Measurements from ENCODE around the gene KRTAP10-10.
"Not testable (repeated sequence)": the region's sequence is repeated elsewhere in the genome, so short reads cannot be mapped to it uniquely, and the experiment has no call there.

KRTAP10-10 gene, protein sequence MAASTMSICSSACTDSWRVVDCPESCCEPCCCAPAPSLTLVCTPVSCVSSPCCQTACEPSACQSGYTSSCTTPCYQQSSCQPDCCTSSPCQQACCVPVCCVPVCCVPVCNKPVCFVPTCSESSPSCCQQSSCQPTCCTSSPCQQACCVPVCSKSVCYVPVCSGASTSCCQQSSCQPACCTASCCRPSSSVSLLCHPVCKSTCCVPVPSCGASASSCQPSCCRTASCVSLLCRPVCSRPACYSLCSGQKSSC

GRCh38 chr21:44637018-44637850, at the start of gene KRTAP10-10:
TSS of gene KRTAP10-10 (plus strand) at chr21:44637356. CDS start at chr21:44637418, 62 bp downstream.
- no peak for DNase-seq (ENCODE audit: low read depth in 2 of 2)

DNA sequence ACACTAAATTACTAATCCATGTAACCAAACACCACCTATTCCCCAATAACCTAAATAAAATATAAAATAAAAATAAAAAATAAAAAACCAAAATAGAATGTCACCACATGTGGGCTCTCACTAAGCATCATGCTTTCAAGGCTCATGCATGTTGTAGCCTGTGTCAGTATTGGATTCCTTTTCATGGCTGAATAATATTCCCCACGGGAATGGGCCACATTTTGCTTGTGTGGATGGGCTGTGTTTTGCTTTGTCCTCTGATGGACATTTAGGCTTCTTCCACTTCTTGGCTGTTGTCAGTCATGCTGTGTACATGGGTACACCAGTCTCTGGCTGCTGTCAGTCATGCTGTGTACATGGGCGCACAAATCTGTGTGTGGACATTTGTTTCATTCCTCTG, 48.1 kb upstream of the KRTAP10-10 start:
- DNase-seq (ENCODE audit: low read depth in 2 of 2), result no peak

DNA sequence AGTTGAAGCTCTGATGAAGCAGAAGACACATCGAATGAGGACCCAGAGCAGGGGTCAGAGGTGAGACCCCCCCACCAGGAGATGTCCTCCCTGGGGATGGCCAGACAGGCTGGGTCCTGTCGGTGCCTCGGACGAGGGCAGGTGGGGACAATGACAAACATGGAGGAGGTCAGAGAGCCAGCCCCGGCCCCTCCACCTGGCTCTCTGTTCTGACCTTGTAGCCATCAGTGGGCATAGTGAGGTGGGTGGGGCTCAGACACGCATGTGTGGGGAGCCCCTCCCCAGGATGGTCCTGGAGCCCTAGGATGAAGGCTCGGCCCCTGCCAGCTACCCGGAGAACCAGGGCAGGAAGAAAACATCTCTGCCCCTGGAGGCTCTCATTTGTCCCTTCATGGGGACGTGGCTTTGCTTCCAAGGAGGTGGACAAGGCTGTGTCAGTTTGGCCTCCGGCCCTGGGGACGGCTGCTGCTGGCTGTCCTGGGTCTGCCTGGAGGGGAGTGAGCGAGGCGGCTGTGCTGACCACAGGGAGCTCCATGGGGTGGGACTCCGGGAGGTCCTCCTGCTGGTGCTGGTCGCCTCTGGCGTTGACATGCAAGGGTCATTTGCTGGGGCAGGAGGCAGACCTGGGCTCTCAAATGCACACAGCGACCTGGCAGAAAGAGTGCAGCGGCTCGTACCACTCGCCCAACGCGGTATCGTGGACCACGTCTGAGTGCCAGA, 47.4 kb upstream of the KRTAP10-10 start:
- DNase-seq (ENCODE audit: low read depth in 2 of 2), result no peak

- DNase-seq (ENCODE audit: low read depth in 2 of 2), result no peak
Measured at GRCh38 chr21:44590311-44590721, 46.8 kb upstream of the KRTAP10-10 start.

DNA sequence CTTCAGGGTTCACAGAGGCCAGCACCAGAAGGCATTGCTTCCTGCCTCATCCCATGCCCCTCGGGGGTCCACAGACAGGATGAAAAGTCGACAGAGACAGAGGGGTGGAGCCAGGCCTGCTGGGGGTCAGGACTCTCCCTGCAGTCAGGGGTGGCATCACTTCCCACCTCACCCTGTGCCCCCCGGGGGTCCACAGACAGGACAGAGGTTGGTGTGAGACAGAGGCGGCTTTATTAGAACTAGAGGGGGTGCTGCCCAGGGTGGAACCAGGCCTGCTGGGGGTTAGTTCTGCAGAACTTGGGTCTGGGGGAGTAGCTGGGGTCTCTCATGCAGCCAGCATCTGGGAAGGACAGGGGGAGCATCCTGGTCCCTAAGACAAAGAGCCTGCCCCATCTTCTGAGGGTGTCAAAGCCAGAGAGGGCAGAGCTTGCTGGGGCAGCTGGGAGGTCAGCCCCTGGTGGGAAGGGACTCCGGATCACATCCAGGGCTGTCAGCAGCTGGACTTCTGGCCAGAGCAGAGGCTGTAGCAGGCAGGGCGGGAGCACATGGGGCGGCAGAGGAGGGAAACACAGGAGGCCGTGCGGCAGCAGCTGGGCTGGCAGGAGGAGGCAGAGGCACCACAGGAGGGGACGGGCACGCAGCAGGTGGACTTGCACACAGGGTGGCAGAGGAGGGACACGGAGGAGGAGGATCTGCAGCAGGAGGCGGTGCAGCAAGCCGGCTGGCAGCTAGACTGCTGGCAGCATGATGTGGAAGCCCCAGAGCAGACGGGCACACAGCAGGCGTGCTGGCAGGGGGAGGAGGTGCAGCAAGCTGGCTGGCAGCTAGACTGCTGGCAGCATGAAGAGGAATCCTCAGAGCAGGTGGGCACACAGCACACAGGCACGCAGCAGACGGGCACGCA, 46.0 kb upstream of the KRTAP10-10 start:
- not testable (repeated sequence) for DNase-seq (ENCODE audit: low read depth in 2 of 2)

- not testable (repeated sequence) for DNase-seq (ENCODE audit: low read depth in 2 of 2)
Measured at GRCh38 chr21:44591801-44592130, 45.4 kb upstream of the KRTAP10-10 start.

- no peak for DNase-seq (ENCODE audit: low read depth in 2 of 2)
Measured at GRCh38 chr21:44592446-44593311, 44.5 kb upstream of the KRTAP10-10 start, which contains the start of gene KRTAP10-6. TSS of gene KRTAP10-6 (minus strand) at chr21:44592505. CDS start at chr21:44592484, 21 bp downstream.

DNA sequence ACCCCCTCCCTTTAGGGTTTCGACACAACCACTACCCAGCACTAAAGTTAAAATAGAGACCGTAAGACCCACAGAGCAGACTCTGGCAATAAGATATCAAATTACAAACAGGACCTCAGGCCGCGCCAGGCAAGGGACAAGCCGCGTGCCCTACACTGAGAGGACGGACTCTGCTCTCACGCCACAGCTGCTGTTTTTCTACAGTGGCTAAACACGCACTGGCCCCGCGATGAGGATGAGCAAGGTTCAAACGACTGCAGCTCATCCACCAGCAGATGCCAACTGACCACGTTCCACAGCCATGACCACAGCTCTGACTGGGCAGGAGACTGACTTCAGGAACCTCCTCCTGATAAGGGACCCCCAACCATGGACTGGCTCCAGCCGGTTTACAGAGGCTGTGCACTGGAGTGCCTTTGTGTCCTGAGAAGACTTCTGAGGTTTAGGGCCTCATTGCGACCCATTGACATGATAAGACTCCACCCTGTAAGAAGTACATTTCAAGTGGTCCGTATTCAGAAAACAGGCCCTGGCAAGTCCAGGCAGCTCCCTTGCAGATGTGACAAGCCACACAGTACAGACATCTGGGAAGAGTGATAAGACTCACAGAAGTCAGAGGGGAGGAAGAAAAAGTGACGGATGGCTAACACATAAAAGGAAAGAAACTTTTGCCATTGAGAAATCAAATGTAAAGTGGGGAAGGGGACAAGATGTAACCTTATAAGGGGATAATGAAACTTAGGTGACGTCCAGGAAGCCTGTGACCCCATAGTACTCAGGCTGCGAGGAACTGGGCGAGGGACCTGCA, 43.4 kb upstream of the KRTAP10-10 start:
- DNase-seq (ENCODE audit: low read depth in 2 of 2), result no peak

DNA sequence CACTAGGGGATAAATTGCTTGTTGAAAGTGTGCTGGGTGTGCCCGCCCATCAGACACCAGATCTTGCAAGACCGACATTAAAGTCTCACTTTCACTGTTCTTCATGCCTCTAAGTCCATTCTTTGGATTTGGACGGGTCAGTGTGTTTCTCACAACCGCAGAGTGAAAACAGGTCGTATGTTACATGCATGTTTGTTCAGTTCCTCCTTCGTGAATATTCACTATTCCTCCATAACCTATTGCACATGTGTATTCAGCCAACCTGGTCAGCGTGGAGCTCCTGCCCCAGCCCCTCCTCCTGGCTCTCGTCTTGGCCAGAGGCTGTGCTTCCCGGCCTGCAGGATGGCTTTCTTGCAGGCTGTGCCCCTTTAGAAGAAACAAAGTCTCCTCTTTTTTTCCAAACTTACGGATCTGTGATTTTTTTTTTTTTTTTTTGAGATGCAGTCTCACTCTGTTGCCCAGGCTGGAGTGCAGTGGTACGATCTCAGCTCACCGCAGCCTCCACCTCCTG, 42.7 kb upstream of the KRTAP10-10 start:
- DNase-seq (ENCODE audit: low read depth in 2 of 2), result no peak

GRCh38 chr21:44595524-44595923, 41.6 kb upstream of the KRTAP10-10 start:
- no peak for DNase-seq (ENCODE audit: low read depth in 2 of 2)

- no peak for DNase-seq (ENCODE audit: low read depth in 2 of 2)
Measured at GRCh38 chr21:44596068-44596725, 41.0 kb upstream of the KRTAP10-10 start.

GRCh38 chr21:44598061-44598460, 39.1 kb upstream of the KRTAP10-10 start:
- no peak for DNase-seq (ENCODE audit: low read depth in 2 of 2)

DNA sequence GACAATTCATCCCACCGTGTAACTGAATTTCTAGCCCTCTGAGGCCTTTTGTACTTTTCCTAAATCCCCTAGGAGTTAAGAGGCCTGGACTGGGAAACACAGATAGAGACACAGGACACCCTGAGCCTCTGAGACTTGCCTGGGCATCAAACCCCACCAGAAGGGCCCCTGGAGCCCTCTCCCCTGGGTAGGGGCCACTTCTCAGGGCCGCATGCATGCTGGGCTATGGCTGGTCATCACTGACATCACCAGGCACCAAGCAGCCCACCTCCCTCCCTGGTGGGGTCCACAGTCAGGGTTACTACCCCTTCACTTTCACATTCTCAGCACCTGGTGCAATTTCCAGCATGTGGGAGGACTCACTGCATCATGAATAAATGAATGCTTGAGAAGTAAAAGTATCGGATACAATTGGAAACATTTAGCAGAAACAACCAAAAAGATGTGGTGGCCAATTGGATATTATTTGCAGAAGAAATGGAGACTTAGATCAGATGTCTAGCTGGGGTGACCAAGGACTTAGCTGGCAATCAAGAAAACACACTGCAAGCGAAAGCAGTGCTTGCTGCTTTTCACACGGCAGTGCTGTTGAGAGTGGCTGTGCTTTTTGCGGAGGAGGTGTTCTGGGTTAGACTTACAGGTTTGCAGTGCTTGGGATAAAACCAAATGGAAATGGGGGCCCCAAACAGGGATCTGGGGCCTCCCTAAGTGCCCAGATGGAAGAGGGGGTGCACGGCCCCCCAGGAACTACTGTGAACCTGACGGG, 37.7 kb upstream of the KRTAP10-10 start:
- no peak for DNase-seq (ENCODE audit: low read depth in 2 of 2)

- DNase-seq (ENCODE audit: low read depth in 2 of 2), result not testable (repeated sequence)
Measured at GRCh38 chr21:44600118-44600978, 36.8 kb upstream of the KRTAP10-10 start, which contains the start of gene KRTAP10-7. TSS of gene KRTAP10-7 (plus strand) at chr21:44600597. CDS start at chr21:44600622, 25 bp downstream.

DNA sequence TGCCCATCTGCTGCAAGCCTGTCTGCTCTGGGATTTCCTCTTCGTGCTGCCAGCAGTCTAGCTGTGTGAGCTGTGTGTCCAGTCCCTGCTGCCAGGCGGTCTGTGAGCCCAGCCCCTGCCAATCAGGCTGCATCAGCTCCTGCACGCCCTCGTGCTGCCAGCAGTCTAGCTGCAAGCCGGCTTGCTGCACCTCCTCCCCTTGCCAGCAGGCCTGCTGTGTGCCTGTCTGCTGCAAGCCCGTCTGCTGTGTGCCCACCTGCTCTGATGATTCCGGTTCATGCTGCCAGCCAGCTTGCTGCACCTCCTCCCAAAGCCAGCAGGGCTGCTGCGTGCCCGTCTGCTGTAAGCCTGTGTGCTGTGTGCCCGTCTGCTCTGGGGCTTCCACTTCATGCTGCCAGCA, 36.1 kb upstream of the KRTAP10-10 start:
- DNase-seq (ENCODE audit: low read depth in 2 of 2), result not testable (repeated sequence)

DNA sequence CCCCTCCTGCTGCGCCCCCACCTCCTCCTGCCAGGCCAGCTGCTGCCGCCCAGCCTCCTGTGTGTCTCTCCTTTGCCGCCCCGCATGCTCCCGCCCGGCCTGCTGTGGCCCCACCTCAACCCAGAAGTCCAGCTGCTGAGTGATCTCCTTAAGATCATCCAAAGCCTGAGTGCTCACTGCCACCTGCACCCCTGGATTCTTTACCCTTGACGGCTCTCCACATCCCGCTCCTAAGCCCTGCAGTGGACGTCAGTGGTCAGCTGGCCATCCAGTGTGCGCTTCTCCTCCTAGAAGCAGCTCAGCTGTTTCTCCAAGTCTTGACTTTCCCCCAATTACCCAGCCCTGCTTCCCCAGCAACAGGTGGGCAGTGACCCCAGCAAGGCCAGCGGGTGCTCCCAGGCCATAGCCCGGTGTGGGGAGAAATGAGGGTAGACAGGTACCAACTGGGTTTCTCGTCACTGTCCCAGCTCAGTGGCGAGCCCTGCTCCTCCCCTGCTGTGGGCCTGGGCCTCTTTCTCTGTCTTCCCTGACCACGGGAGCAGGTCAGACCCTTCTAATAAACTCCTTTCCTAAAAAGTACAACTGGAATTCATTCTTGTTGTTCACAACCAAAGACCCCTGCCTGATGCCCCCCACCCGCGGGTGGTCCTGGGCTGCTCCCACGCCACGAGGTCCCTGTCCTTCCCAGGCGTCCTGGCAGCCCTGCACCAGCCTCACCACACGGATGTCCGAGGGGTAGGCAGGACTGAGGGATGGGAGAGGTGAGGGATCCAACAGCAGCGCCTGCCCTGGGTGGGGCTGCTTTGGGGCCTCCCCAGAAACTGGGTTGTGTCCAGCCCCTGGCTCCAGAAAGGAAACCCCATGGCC, 35.3 kb upstream of the KRTAP10-10 start:
- no peak for DNase-seq (ENCODE audit: low read depth in 2 of 2)

Data from stimulated activated CD4-positive, alpha-beta T cell treated with anti-CD3 and anti-CD28 coated beads, Interleukin-1b, Interleukin-23, amount 100 ng/mL, for 4 hours (primary cell).